H1 (cell line): ENCODE measurements around the gene DDX31. TPM values are rescaled to one million over a fixed set of nuclear protein-coding genes. Genes with fewer than 3 reads are reported as not detected.

Experiments used
- CTCF ChIA-PET: fragments of 300-600 bp; sonication (Branson Sonifier 250); formaldehyde crosslinking; loops from one replicate; lab custom pipeline; 2021; ENCODE audit not compliant: partially characterized antibody; lab: Charles Lee
- POLR2A ChIA-PET: fragments of 300-600 bp; sonication (Branson Sonifier 250); formaldehyde crosslinking; loops from one replicate; lab custom pipeline; 2021; ENCODE audit warnings: inconsistent platforms; ENCODE audit not compliant: partially characterized antibody; lab: Charles Lee
- DNase-seq, 2 experiments: peaks; one replicate each; pipeline versions ENCODE4 v3.0.0 to v3.0.0-alpha.2; 2010 to 2022; ENCODE audit warnings: low spot score in 2 of 2, low read depth in 1 of 2, mixed read lengths in 1 of 2
- FAIRE-seq: peaks from 2 replicates; lab custom pipeline; 2011; peaks lifted over from hg19 to GRCh38; lab: Jason Lieb, UNC
- H2AFZ ChIP-seq: 2 replicates; pipeline ENCODE4 v1.8.1; 2012; ENCODE audit warnings: low read length, inconsistent platforms
- H2AK5ac ChIP-seq: 2 replicates; pipeline ENCODE4 v1.6.1; 2013; ENCODE audit warnings: low read depth, low read length
- H2BK120ac ChIP-seq: replicated peaks from 2 replicates; pipeline ENCODE3; 2013; ENCODE audit warnings: low read depth, low read length, inconsistent platforms
- H2BK12ac ChIP-seq: 2 replicates; pipeline ENCODE4 v1.6.1; 2013; ENCODE audit warnings: low read depth, low read length
- H2BK15ac ChIP-seq: 2 replicates; pipeline ENCODE4 v1.6.1; 2013; ENCODE audit warnings: low read length
- H2BK20ac ChIP-seq: 2 replicates; pipeline ENCODE4 v1.6.1; 2013; ENCODE audit warnings: low read length
- H2BK5ac ChIP-seq: 2 replicates; pipeline ENCODE4 v1.6.1; 2013; ENCODE audit warnings: low read depth, low read length
- H3K14ac ChIP-seq: 2 replicates; pipeline ENCODE4 v1.6.1; 2013; ENCODE audit warnings: inconsistent platforms; ENCODE audit not compliant: insufficient read length
- H3K18ac ChIP-seq: 2 replicates; pipeline ENCODE4 v1.6.1; 2013; ENCODE audit warnings: low read length; ENCODE audit errors: extremely low read depth
- H3K23ac ChIP-seq: 2 replicates; pipeline ENCODE4 v1.6.1; 2013; ENCODE audit warnings: inconsistent platforms; ENCODE audit not compliant: insufficient read length
- H3K23me2 ChIP-seq: 2 replicates; pipeline ENCODE4 v1.6.1; 2013; ENCODE audit warnings: low read depth, low read length
- H3K27ac ChIP-seq: 2 replicates; pipeline ENCODE4 v1.6.1; 2011; ENCODE audit warnings: low read depth, low read length, inconsistent platforms
- H3K27me3 ChIP-seq, 4 experiments: replicated peaks in 1 of 4; 1 replicate in 1 of 4; 2 replicates in 3 of 4; pipeline versions ENCODE4 v1.6.1 to v1.8.1; 2011 to 2013; ENCODE audit warnings: low read length in 3 of 4, mild to moderate bottlenecking in 3 of 4, inconsistent platforms in 2 of 4, mixed read lengths in 2 of 4, moderate library complexity in 1 of 4; ENCODE audit not compliant: control insufficient read depth in 3 of 4, insufficient read depth in 3 of 4; ENCODE audit errors: extremely low read depth in 1 of 4
- H3K36me3 ChIP-seq, 4 experiments: 2 replicates each; pipeline versions ENCODE4 v1.6.1 to v1.8.1; 2011 to 2013; ENCODE audit warnings: mild to moderate bottlenecking in 4 of 4, low read length in 3 of 4, moderate library complexity in 2 of 4, control low read depth in 1 of 4, inconsistent platforms in 1 of 4; ENCODE audit not compliant: insufficient read depth in 4 of 4, control insufficient read depth in 2 of 4
- H3K4ac ChIP-seq: replicated peaks from 2 replicates; pipeline ENCODE3; 2013; ENCODE audit warnings: low read length, low read depth, mixed read lengths, inconsistent platforms; ENCODE audit not compliant: insufficient read length
- H3K4me1 ChIP-seq, 4 experiments: replicated peaks in 1 of 4; 1 replicate in 1 of 4; 2 replicates in 3 of 4; pipeline versions ENCODE4 v1.6.1 to v1.8.1; 2011 to 2013; ENCODE audit warnings: low read length in 3 of 4, inconsistent platforms in 2 of 4, mixed read lengths in 1 of 4; ENCODE audit not compliant: insufficient read depth in 4 of 4, control insufficient read depth in 3 of 4
- H3K4me2 ChIP-seq, 2 experiments: 2 replicates each; pipeline versions ENCODE4 v1.6.1 to v1.8.1; 2011 to 2013; ENCODE audit warnings: low read depth in 2 of 2, low read length in 2 of 2, control low read depth in 1 of 2, inconsistent platforms in 1 of 2, mild to moderate bottlenecking in 1 of 2; ENCODE audit not compliant: insufficient read depth in 1 of 2
- H3K4me3 ChIP-seq, 4 experiments: fragments of 200-600, 300-600 bp in 1 of 4; sonication (generic), shearing (Covaris generic), sonication (Bioruptor Twin) in 1 of 4; 2 replicates each; pipeline versions ENCODE4 v1.5.1 to v1.8.1; 2011 to 2016; ENCODE audit warnings: low read length in 4 of 4, low read depth in 3 of 4, control low read depth in 2 of 4, inconsistent platforms in 2 of 4, mild to moderate bottlenecking in 2 of 4, mixed read lengths in 1 of 4, moderate library complexity in 1 of 4; ENCODE audit not compliant: insufficient read depth in 2 of 4; ENCODE audit errors: extremely low read depth in 1 of 4
- H3K56ac ChIP-seq: replicated peaks from 2 replicates; pipeline ENCODE3; 2013; ENCODE audit warnings: low read depth, mild to moderate bottlenecking, mixed read lengths, low read length, inconsistent platforms; ENCODE audit not compliant: insufficient read length
- H3K79me1 ChIP-seq: 2 replicates; pipeline ENCODE4 v1.6.1; 2013; ENCODE audit warnings: low read depth, low read length, control low read depth
- H3K79me2 ChIP-seq, 2 experiments: 2 replicates each; pipeline versions ENCODE4 v1.6.1 to v1.8.1; 2012 to 2013; ENCODE audit warnings: low read length in 2 of 2, mild to moderate bottlenecking in 2 of 2, inconsistent platforms in 1 of 2; ENCODE audit not compliant: insufficient read depth in 2 of 2, control insufficient read depth in 1 of 2
- H3K9ac ChIP-seq, 4 experiments: replicated peaks in 1 of 4; 1 replicate in 1 of 4; 2 replicates in 3 of 4; pipeline versions ENCODE4 v1.6.1 to v1.8.1; 2011 to 2013; ENCODE audit warnings: low read depth in 3 of 4, low read length in 3 of 4, control low read depth in 2 of 4, mild to moderate bottlenecking in 2 of 4, moderate library complexity in 2 of 4, inconsistent platforms in 1 of 4; ENCODE audit errors: extremely low read depth in 1 of 4
- H3K9me3 ChIP-seq, 2 experiments: 2 replicates each; pipeline versions ENCODE4 v1.6.1 to v1.8.1; 2012 to 2013; ENCODE audit warnings: mild to moderate bottlenecking in 2 of 2, moderate library complexity in 2 of 2, control low read depth in 1 of 2, inconsistent platforms in 1 of 2, low read depth in 1 of 2, low read length in 1 of 2, mixed read lengths in 1 of 2; ENCODE audit not compliant: insufficient read depth in 2 of 2
- H4K20me1 ChIP-seq, 2 experiments: replicated peaks in 1 of 2; 2 replicates each; pipeline versions ENCODE3 to v1.8.1; 2011 to 2013; ENCODE audit warnings: inconsistent platforms in 2 of 2, low read length in 2 of 2, mild to moderate bottlenecking in 1 of 2; ENCODE audit not compliant: insufficient read depth in 2 of 2, control insufficient read depth in 1 of 2
- H4K5ac ChIP-seq: 2 replicates; pipeline ENCODE4 v1.6.1; 2013; ENCODE audit warnings: low read length, low read depth, mixed read lengths, inconsistent platforms; ENCODE audit not compliant: insufficient read length
- H4K8ac ChIP-seq: 2 replicates; pipeline ENCODE4 v1.8.0; 2013; ENCODE audit warnings: mild to moderate bottlenecking, moderate library complexity, low read length, inconsistent platforms; ENCODE audit not compliant: insufficient read depth; ENCODE audit errors: extremely low read depth
- H4K91ac ChIP-seq: replicated peaks from 2 replicates; pipeline ENCODE3; 2013; ENCODE audit warnings: low read length, mixed read lengths, inconsistent platforms; ENCODE audit not compliant: insufficient read length
- KDM1A ChIP-seq: fragments of 200-600, 300-600 bp; sonication (generic); IDR thresholded peaks from 2 replicates; pipeline ENCODE4 v1.7.1; 2016; ENCODE audit warnings: mild to moderate bottlenecking, low read length, borderline replicate concordance
- SP1 ChIP-seq: IDR thresholded peaks from 2 replicates; pipeline ENCODE4 v1.6.1; 2011; ENCODE audit warnings: low read depth, low read length
- WGBS, 2 experiments: shearing (Covaris generic) in 1 of 2; methylation state at CpG; one replicate each; pipeline versions ENCODE4 v1.1.6 to v1.1.7; 2013 to 2015; ENCODE audit warnings: low lambda C conversion rate in 2 of 2, mixed read lengths in 2 of 2, inconsistent platforms in 1 of 2, low coverage in 1 of 2, missing lambda C conversion rate in 1 of 2; ENCODE audit not compliant: insufficient replicate concordance in 2 of 2, insufficient coverage in 1 of 2, insufficient read length in 1 of 2; ENCODE audit errors: extremely low coverage in 1 of 2, missing lambda C conversion rate in 1 of 2; 5-methylcytosine and 5-hydroxymethylcytosine counted together
- polyA plus RNA-seq, 7 experiments: library from polyadenylated mRNA; depleted of rRNA in 3 of 7; stranded (reverse) in 5 of 7; unstranded in 2 of 7; fragments of >200 nt in 5 of 7; fragments of 200-250 nt in 2 of 7; gene quantifications; 1 replicate in 5 of 7; 2 replicates in 1 of 7; 4 replicates in 1 of 7; pipeline versions ENCODE4 v1.2.1 to v1.2.3, GENCODE V29; 2011 to 2013; ENCODE audit warnings: missing spikeins in 2 of 7, mixed read lengths in 2 of 7
- total RNA-seq: library from RNA; stranded (reverse); fragmentation: NEBNext Ultra II Directional; extraction: Animal tissue kit (Norgen Biotek cat#: 25700); gene quantifications from 2 replicates; pipeline ENCODE4 v1.2.1, GENCODE V29; 2021

DDX31 gene
- total and polyA plus RNA-seq, 2 of the 8 experiments (the other 6 are each of a cell fraction or from before 2014, with no cell fraction given) = 9.5 to 23.7 TPM

DNA sequence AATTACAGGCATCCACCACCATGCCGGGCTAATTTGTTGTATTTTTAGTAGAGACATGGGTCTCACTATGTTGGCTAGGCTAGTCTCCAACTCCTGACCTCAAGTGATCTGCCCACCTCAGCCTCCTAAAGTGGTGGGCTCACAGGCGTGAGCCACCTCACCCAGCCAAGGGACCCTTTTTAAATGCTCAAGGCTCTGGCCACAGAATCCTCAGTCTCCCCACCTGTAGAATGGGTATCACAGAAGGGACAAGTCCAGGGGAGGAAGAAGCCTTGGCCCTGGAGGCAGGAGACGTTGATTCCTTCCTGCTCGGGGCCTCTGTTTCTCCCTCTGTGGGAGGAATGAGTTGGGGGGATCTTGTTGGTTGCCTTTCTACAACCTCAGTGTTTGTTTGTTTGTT is 46.2 kb upstream of the DDX31 start:
- TF ChIP-seq SP1 = no peak
- TF ChIP-seq KDM1A = peak; percentile 32; the same call in 1 of the 2 replicates
- Histone ChIP-seq H3K18ac (no peak overlapping the region), H3K4me2 (no peak overlapping the region), H2BK12ac (no peak overlapping the region), H3K79me1 (no peaks in the 10 kb centered on the region), H4K20me1 (no peaks in the 10 kb centered on the region), H3K9ac (no peak overlapping the region), H3K4me1 (no peaks in the 10 kb centered on the region), H3K9me3 (no peaks in the 10 kb centered on the region), H4K91ac (no peak overlapping the region), H3K23me2 (no peaks in the 10 kb centered on the region), H4K5ac (no peak overlapping the region), H2AK5ac (no peak overlapping the region), H3K56ac (no peak overlapping the region), H3K23ac (no peak overlapping the region), H3K27ac (no peak overlapping the region), H3K4me3 (no peak overlapping the region), H3K27me3 (no peaks in the 10 kb centered on the region), H2BK5ac (no peak overlapping the region), H2BK120ac (no peak overlapping the region), H3K14ac (no peak overlapping the region), H3K79me2 (no peaks in the 10 kb centered on the region), H2BK20ac (no peak overlapping the region), H4K8ac (no peak overlapping the region), H2BK15ac (no peak overlapping the region), H2AFZ (no peak overlapping the region), H3K4ac (no peak overlapping the region), H3K36me3 (no peaks in the 10 kb centered on the region)
- FAIRE-seq (no peak), DNase-seq (no peak)
- WGBS, 2 experiments = 87% methylated on average over 4 of the region's 4 CpGs; no CpG with 5 or more reads in 1 of the 2 experiments
- ChIA-PET CTCF (interaction anchor here (0.9 kb wide), 1 partner anchor 22 kb away, joined by 5 read pairs; no protein-coding TSS in a partner anchor), POLR2A (interaction anchor here (1.5 kb wide), 1 partner anchor 36 kb away, joined by 3 read pairs; no protein-coding TSS in a partner anchor)
